Gastroesophageal sphincter (tissue), 3 donors: ENCODE results near the gene L1CAM.

Experiments
- CTCF ChIP-seq, 4 experiments: fragments of 200-600 bp in 2 of 4; fragments of 450-650 bp in 2 of 4; sonication (generic) in 1 of 4; IDR thresholded peaks; one replicate each; pipeline ENCODE4 v1.5.1; 2017 to 2019; ENCODE audit warnings: antibody characterized with exemption in 4 of 4, mild to moderate bottlenecking in 2 of 4, moderate library complexity in 2 of 4
- EP300 ChIP-seq: sonication (generic); formaldehyde crosslinking; IDR thresholded peaks from one replicate; pipeline ENCODE4 v1.6.1; 2017; ENCODE audit warnings: antibody characterized with exemption, mild to moderate bottlenecking
- POLR2A ChIP-seq, 2 donors: fragments of 450-650 bp; IDR thresholded peaks; one replicate each; pipeline ENCODE4 v1.6.1; 2017; ENCODE audit warnings: antibody characterized with exemption in 2 of 2, mild to moderate bottlenecking in 2 of 2, moderate library complexity in 1 of 2
- POLR2AphosphoS5 ChIP-seq: sonication (generic); formaldehyde crosslinking; IDR thresholded peaks from one replicate; pipeline ENCODE4 v1.6.1; 2017; ENCODE audit warnings: antibody characterized with exemption

- TF ChIP-seq CTCF (IDR thresholded peaks at IDR 0.05) = no peak
- no peak for TF ChIP-seq EP300
- no peak for TF ChIP-seq POLR2AphosphoS5
- TF ChIP-seq POLR2A (IDR thresholded peaks at IDR 0.05) = no peak
These were observed 47.8 kb upstream of the L1CAM start for GRCh38 chrX:153933748-153934147.
